ENCODE measurements around the gene BNIP1. TPM values are rescaled to one million over a fixed set of nuclear protein-coding genes. Genes with fewer than 3 reads are reported as not detected.

Gene BNIP1
- total and polyA plus RNA-seq, 7 donors, result 6.7 to 19.2 (median 11.8) TPM

GRCh38 chr5:173172166-173172565 lies 27.8 kb downstream of the BNIP1 start:
- Histone ChIP-seq H3K27me3 (peaks cover 0 to 7% (median 0%) of the 10 kb centered on the region in 3 donors), H3K4me1 (no peaks in the 10 kb centered on the region), H3K4me3 (no peak overlapping the region), H3K36me3 (no peaks in the 10 kb centered on the region), H3K27ac (no peak overlapping the region), H3K9me3 (no peaks in the 10 kb centered on the region)
- WGBS, 2 donors, result 82 to 84% methylated on average over 8 of the region's 8 CpGs
- intact Hi-C loops (cut with DNase I), result no loop called here
- TF ChIP-seq POLR2A (IDR thresholded peaks at IDR 0.05) (no peak), EP300 (IDR thresholded peaks at IDR 0.05) (no peak), POLR2AphosphoS5 (IDR thresholded peaks at IDR 0.05) (no peak)
- TF ChIP-seq, protein P1, sequence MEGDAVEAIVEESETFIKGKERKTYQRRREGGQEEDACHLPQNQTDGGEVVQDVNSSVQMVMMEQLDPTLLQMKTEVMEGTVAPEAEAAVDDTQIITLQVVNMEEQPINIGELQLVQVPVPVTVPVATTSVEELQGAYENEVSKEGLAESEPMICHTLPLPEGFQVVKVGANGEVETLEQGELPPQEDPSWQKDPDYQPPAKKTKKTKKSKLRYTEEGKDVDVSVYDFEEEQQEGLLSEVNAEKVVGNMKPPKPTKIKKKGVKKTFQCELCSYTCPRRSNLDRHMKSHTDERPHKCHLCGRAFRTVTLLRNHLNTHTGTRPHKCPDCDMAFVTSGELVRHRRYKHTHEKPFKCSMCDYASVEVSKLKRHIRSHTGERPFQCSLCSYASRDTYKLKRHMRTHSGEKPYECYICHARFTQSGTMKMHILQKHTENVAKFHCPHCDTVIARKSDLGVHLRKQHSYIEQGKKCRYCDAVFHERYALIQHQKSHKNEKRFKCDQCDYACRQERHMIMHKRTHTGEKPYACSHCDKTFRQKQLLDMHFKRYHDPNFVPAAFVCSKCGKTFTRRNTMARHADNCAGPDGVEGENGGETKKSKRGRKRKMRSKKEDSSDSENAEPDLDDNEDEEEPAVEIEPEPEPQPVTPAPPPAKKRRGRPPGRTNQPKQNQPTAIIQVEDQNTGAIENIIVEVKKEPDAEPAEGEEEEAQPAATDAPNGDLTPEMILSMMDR (IDR thresholded peaks at IDR 0.05), result no peak
- no peak for DNase-seq

- no peak overlapping the region for H3K4me3 ChIP-seq
- H3K36me3 ChIP-seq, result no peaks in the 10 kb centered on the region
- 69 to 74% methylated on average over 4 of the region's 4 CpGs for WGBS, 2 donors
Measured at GRCh38 chr5:173175523-173175922, 31.2 kb downstream of the BNIP1 start.

GRCh38 chr5:173178369-173178910 lies 34.1 kb downstream of the BNIP1 start:
- Histone ChIP-seq H3K27me3 (peaks cover 0 to 7% (median 0%) of the 10 kb centered on the region in 3 donors), H3K36me3 (no peaks in the 10 kb centered on the region), H3K9me3 (peaks cover 0 to 3% (median 0%) of the 10 kb centered on the region in 4 donors), H3K27ac (no peak overlapping the region), H3K4me3 (no peak overlapping the region), H3K4me1 (no peaks in the 10 kb centered on the region)
- DNase-seq, result no peak
- intact Hi-C loops (cut with DNase I), result no loop called here
- TF ChIP-seq POLR2AphosphoS5 (IDR thresholded peaks at IDR 0.05) (no peak), POLR2A (IDR thresholded peaks at IDR 0.05) (no peak), EP300 (IDR thresholded peaks at IDR 0.05) (no peak)
- TF ChIP-seq, protein P1 (IDR thresholded peaks at IDR 0.05), result no peak
- 17 to 67% methylated on average over 12 of the region's 12 CpGs for WGBS, 2 donors

More at GRCh38 chr5:173175523-173175922, 31.2 kb downstream of the BNIP1 start:
- H3K27ac ChIP-seq, result no peak overlapping the region
- DNase-seq, result no peak
- H3K27me3 ChIP-seq, result peaks cover 0 to 7% (median 0%) of the 10 kb centered on the region in 3 donors
- TF ChIP-seq, protein P1 (IDR thresholded peaks at IDR 0.05), result no peak
- TF ChIP-seq POLR2A (IDR thresholded peaks at IDR 0.05), result no peak
- no peak for TF ChIP-seq POLR2AphosphoS5 (IDR thresholded peaks at IDR 0.05)
- TF ChIP-seq EP300 (IDR thresholded peaks at IDR 0.05), result no peak
- H3K4me1 ChIP-seq, result no peaks in the 10 kb centered on the region
- intact Hi-C loops (cut with DNase I), result no loop called here
- peaks cover 0 to 3% (median 0%) of the 10 kb centered on the region in 4 donors for H3K9me3 ChIP-seq

DNA sequence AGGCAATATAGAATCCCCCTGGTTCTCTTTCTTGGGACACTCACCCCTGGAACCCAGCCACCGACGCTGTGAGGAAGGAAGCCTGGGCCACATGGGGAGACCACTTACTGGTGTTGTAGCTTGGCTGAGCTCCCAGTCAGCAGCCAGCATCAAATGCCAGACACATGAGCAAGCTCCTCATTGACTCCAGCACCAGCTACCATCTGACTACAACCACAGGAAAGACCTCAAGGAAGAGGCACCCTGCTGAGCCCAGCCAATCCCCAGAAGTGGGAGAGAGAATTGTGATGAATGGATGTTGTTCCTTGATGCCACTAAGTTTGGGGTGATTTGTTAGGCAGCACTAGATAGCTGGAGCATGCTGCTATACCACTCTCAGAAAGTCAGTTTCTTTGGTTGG lies 36.0 kb downstream of the BNIP1 start:
- Histone ChIP-seq H3K9me3 (peaks cover 0 to 3% (median 0%) of the 10 kb centered on the region in 4 donors), H3K27ac (no peak overlapping the region), H3K27me3 (peaks cover 0 to 7% (median 0%) of the 10 kb centered on the region in 3 donors), H3K4me3 (no peak overlapping the region), H3K4me1 (no peaks in the 10 kb centered on the region), H3K36me3 (no peaks in the 10 kb centered on the region)
- 94% methylated on average over 2 of the region's 2 CpGs for WGBS, 2 donors
- intact Hi-C loops (cut with DNase I), result no loop called here
- no peak for DNase-seq
- TF ChIP-seq EP300 (IDR thresholded peaks at IDR 0.05) (no peak), POLR2AphosphoS5 (IDR thresholded peaks at IDR 0.05) (no peak), POLR2A (IDR thresholded peaks at IDR 0.05) (no peak)
- TF ChIP-seq, protein P1 (IDR thresholded peaks at IDR 0.05), result no peak

Measured in sigmoid colon (tissue), 7 donors.